IMR-90 (cell line): ENCODE results near the gene ZNFX1. TPM values are rescaled to one million over a fixed set of nuclear protein-coding genes. Genes with fewer than 3 reads are reported as not detected.
"Not testable (repeated sequence)": the region's sequence is repeated elsewhere in the genome, so short reads cannot be mapped to it uniquely, and the experiment has no call there.

ENCODE experiments used
- ATAC-seq: fragments of 200-7000 bp; cut with Tn5 transposase; 2 replicates; pipeline ENCODE4 v1.9.1; 2020; ENCODE audit warnings: low read depth, mild to moderate bottlenecking, moderate library complexity
- BruUV-seq: library from RNA; stranded (reverse); fragments of 400-500 nt; replicated peaks from 2 replicates; lab custom pipeline; 2021; lab: Mats Ljungman, UMichigan
- CTCF ChIA-PET: fragments of 300-600 bp; formaldehyde crosslinking; extraction: SDS; loops from one replicate; lab custom pipeline; 2021; ENCODE audit warnings: antibody characterized with exemption; lab: Yijun Ruan, JAX
- POLR2A ChIA-PET: fragments of 300-600 bp; sonication (Branson Sonifier 250); formaldehyde crosslinking; loops from one replicate; lab custom pipeline; 2022; ENCODE audit warnings: antibody characterized with exemption; ENCODE audit not compliant: unreplicated experiment; lab: Charles Lee
- DNase-seq: peaks from one replicate; pipeline ENCODE4 v3.0.0; 2013
- H2AFZ ChIP-seq: replicated peaks from 2 replicates; pipeline ENCODE3; 2013; ENCODE audit warnings: low read length, mild to moderate bottlenecking; ENCODE audit not compliant: poor library complexity
- H2AK5ac ChIP-seq: 2 replicates; pipeline ENCODE4 v1.6.1; 2013; ENCODE audit warnings: low read depth, low read length, inconsistent platforms
- H2AK9ac ChIP-seq: replicated peaks from 2 replicates; pipeline ENCODE3; 2013; ENCODE audit warnings: mild to moderate bottlenecking, low read depth, low read length, moderate library complexity; ENCODE audit not compliant: poor library complexity
- H2BK120ac ChIP-seq: 2 replicates; pipeline ENCODE4 v1.6.1; 2013; ENCODE audit warnings: low read depth, low read length, inconsistent platforms
- H2BK15ac ChIP-seq: 3 replicates; pipeline ENCODE4 v1.6.1; 2013; ENCODE audit warnings: low read depth, low read length, inconsistent platforms
- H2BK20ac ChIP-seq: 2 replicates; pipeline ENCODE4 v1.6.1; 2013; ENCODE audit warnings: low read depth, mild to moderate bottlenecking, inconsistent platforms, low read length, moderate library complexity
- H2BK5ac ChIP-seq: 2 replicates; pipeline ENCODE4 v1.6.1; 2013; ENCODE audit warnings: mild to moderate bottlenecking, low read depth, low read length, inconsistent platforms; ENCODE audit not compliant: poor library complexity, severe bottlenecking
- H3K14ac ChIP-seq: replicated peaks from 2 replicates; pipeline ENCODE4 v1.6.1; 2013; ENCODE audit warnings: low read depth, low read length, inconsistent platforms
- H3K18ac ChIP-seq: 2 replicates; pipeline ENCODE4 v1.6.1; 2013; ENCODE audit warnings: low read depth, low read length, control low read depth
- H3K23ac ChIP-seq: 2 replicates; pipeline ENCODE4 v1.6.1; 2013; ENCODE audit warnings: low read depth, low read length, inconsistent platforms
- H3K27ac ChIP-seq: 2 replicates; pipeline ENCODE4 v1.5.1; 2013; ENCODE audit warnings: mild to moderate bottlenecking, control low read depth, low read length; ENCODE audit not compliant: insufficient read depth
- H3K27me3 ChIP-seq: 2 replicates; pipeline ENCODE4 v1.6.1; 2013; ENCODE audit warnings: low read length; ENCODE audit not compliant: control insufficient read depth, insufficient read depth
- H3K36me3 ChIP-seq: 2 replicates; pipeline ENCODE4 v1.6.1; 2013; ENCODE audit warnings: low read length, mixed read lengths; ENCODE audit not compliant: control insufficient read depth, insufficient read depth
- H3K4ac ChIP-seq: 2 replicates; pipeline ENCODE4 v1.6.1; 2013; ENCODE audit warnings: low read depth, low read length, inconsistent platforms
- H3K4me1 ChIP-seq: 2 replicates; pipeline ENCODE4 v1.6.1; 2013; ENCODE audit warnings: low read length, mixed read lengths; ENCODE audit not compliant: control insufficient read depth, insufficient read depth
- H3K4me2 ChIP-seq: 2 replicates; pipeline ENCODE4 v1.6.1; 2013; ENCODE audit warnings: low read depth, mild to moderate bottlenecking, control low read depth, low read length, moderate library complexity
- H3K4me3 ChIP-seq: 2 replicates; pipeline ENCODE4 v1.5.1; 2013; ENCODE audit warnings: low read depth, mild to moderate bottlenecking, control low read depth, low read length, moderate library complexity; ENCODE audit not compliant: insufficient read depth
- H3K56ac ChIP-seq: 2 replicates; pipeline ENCODE4 v1.6.1; 2013; ENCODE audit warnings: low read length, inconsistent platforms; ENCODE audit not compliant: insufficient read depth; ENCODE audit errors: extremely low read depth
- H3K79me1 ChIP-seq, 2 experiments: 2 replicates each; pipeline ENCODE4 v1.6.1; 2013; ENCODE audit warnings: low read length in 2 of 2, inconsistent platforms in 1 of 2, low read depth in 1 of 2
- H3K9ac ChIP-seq: 2 replicates; pipeline ENCODE4 v1.6.1; 2013; ENCODE audit warnings: low read depth, low read length, control low read depth
- H3K9me1 ChIP-seq: 2 replicates; pipeline ENCODE4 v1.6.1; 2013; ENCODE audit warnings: low read length, inconsistent platforms; ENCODE audit not compliant: insufficient read depth
- H3K9me3 ChIP-seq: 2 replicates; pipeline ENCODE4 v1.6.1; 2013; ENCODE audit warnings: low read length; ENCODE audit not compliant: control insufficient read depth, insufficient read depth
- H4K20me1 ChIP-seq: 2 replicates; pipeline ENCODE4 v1.6.1; 2013; ENCODE audit warnings: low read length, inconsistent platforms; ENCODE audit not compliant: insufficient read depth
- H4K5ac ChIP-seq: 2 replicates; pipeline ENCODE4 v1.6.1; 2013; ENCODE audit warnings: mild to moderate bottlenecking, low read depth, low read length, control low read depth
- H4K8ac ChIP-seq, 2 experiments: 2 replicates each; pipeline ENCODE4 v1.6.1; 2013; ENCODE audit warnings: low read depth in 2 of 2, low read length in 2 of 2, control low read depth in 1 of 2, inconsistent platforms in 1 of 2
- H4K91ac ChIP-seq: 2 replicates; pipeline ENCODE4 v1.6.1; 2013; ENCODE audit warnings: low read depth, low read length, inconsistent platforms; ENCODE audit not compliant: insufficient read depth
- CHD1 ChIP-seq: IDR thresholded peaks from 2 replicates; pipeline ENCODE4 v1.6.1; 2012; ENCODE audit warnings: low read depth, low read length, improper control_type of control experiment
- ELK1 ChIP-seq: fragments of 150-350 bp; IDR thresholded peaks from 2 replicates; pipeline ENCODE4 v1.6.1; 2016; ENCODE audit warnings: low read depth, mild to moderate bottlenecking, low read length, moderate library complexity, borderline replicate concordance
- FOS ChIP-seq: fragments of 150-350 bp; IDR thresholded peaks from 2 replicates; pipeline ENCODE4 v1.6.1; 2016; ENCODE audit warnings: low read depth, low read length
- NFE2L2 ChIP-seq: fragments of 150-350 bp; IDR thresholded peaks from 2 replicates; pipeline ENCODE4 v1.6.1; 2016; ENCODE audit warnings: low read depth, mild to moderate bottlenecking, low read length
- RFX5 ChIP-seq: IDR thresholded peaks from 2 replicates; pipeline ENCODE4 v1.8.0; 2012; ENCODE audit warnings: low read depth, mild to moderate bottlenecking, low read length, moderate library complexity
- WGBS, 2 experiments: methylation state at CpG; one replicate each; pipeline versions ENCODE4 v1.1.5 to v1.1.7; 2013; ENCODE audit warnings: missing lambda C conversion rate in 2 of 2; ENCODE audit not compliant: insufficient read length in 1 of 2; ENCODE audit errors: extremely low coverage in 2 of 2; 5-methylcytosine and 5-hydroxymethylcytosine counted together
- dilution Hi-C: fragments of 300-500 bp; cut with HindIII; formaldehyde crosslinking; loops from one replicate; pipeline ENCODE4 v1.14.3; 2018; ENCODE audit warnings: low sequenced_read_pairs; ENCODE audit not compliant: unreplicated experiment
- in situ Hi-C: fragments of 300-500 bp; cut with MboI; formaldehyde crosslinking; loops from 3 replicates; pipeline ENCODE4 v1.14.3; 2019; ENCODE audit warnings: low sequenced_read_pairs, inconsistent platforms, mixed read lengths
- intact Hi-C: fragments of 100-400 bp; cut with micrococcal nuclease; formaldehyde crosslinking; loops from 2 replicates; pipeline ENCODE4 v1.10.0; 2022
- polyA plus RNA-seq, 3 experiments: library from polyadenylated mRNA; depleted of rRNA; stranded (reverse); fragments of >200 nt; gene quantifications; 2 replicates each; pipeline ENCODE4 v1.2.3, GENCODE V29; 2012; ENCODE audit warnings: low replicate concordance in 1 of 3
- total RNA-seq: library from RNA; depleted of rRNA; stranded (reverse); fragments of >200 nt; gene quantifications from 2 replicates; pipeline ENCODE4 v1.2.3, GENCODE V29; 2012

The ZNFX1 gene
- total and polyA plus RNA-seq, 2 of the 4 experiments (the other 2 are of a cell fraction): 10.9 to 60.9 TPM

- no peak overlapping the region for H2AK9ac ChIP-seq
- TF ChIP-seq CHD1 (no peak), FOS (no peak), NFE2L2 (no peak), RFX5 (no peak), ELK1 (no peak)
- BruUV-seq: no TSS peak
- H3K36me3 ChIP-seq: no peaks in the 10 kb centered on the region
- H2BK5ac ChIP-seq: no peak overlapping the region
- in situ Hi-C loops (no loop called here), intact Hi-C loops (no loop called here), dilution Hi-C loops (no loop called here)
- WGBS, 2 experiments: 100% methylated on average over 2 of the region's 4 CpGs; no CpG with 5 or more reads in 1 of the 2 experiments
- ChIA-PET CTCF (interaction anchor here (0.9 kb wide), 1 partner anchor 18 kb away, joined by 3 read pairs; no protein-coding TSS in a partner anchor), POLR2A (no interaction called here)
- no peak overlapping the region for H3K4ac ChIP-seq
- no peak overlapping the region for H2AK5ac ChIP-seq
- no peak overlapping the region for H3K27ac ChIP-seq
- H3K9me1 ChIP-seq: no peaks in the 10 kb centered on the region
- H2AFZ ChIP-seq: no peak overlapping the region
- H4K20me1 ChIP-seq: no peaks in the 10 kb centered on the region
- H4K8ac ChIP-seq: no peak overlapping the region
- H4K5ac ChIP-seq: no peak overlapping the region
- DNase-seq (no peak), ATAC-seq (no peak)
- no peak overlapping the region for H3K56ac ChIP-seq
- no peak overlapping the region for H3K18ac ChIP-seq
- no peaks in the 10 kb centered on the region for H3K27me3 ChIP-seq
- H2BK15ac ChIP-seq: no peak overlapping the region
- no peak overlapping the region for H4K91ac ChIP-seq
- no peak overlapping the region for H3K14ac ChIP-seq
- H3K23ac ChIP-seq: no peak overlapping the region
- H2BK120ac ChIP-seq: no peak overlapping the region
- no peaks in the 10 kb centered on the region for H3K9me3 ChIP-seq
- H3K4me3 ChIP-seq: no peak overlapping the region
- H3K79me1 ChIP-seq: no peaks in the 10 kb centered on the region
- no peak overlapping the region for H3K4me2 ChIP-seq
- no peak overlapping the region for H3K9ac ChIP-seq
- no peaks in the 10 kb centered on the region for H3K4me1 ChIP-seq
- no peak overlapping the region for H2BK20ac ChIP-seq
These were observed 78.0 kb downstream of the ZNFX1 start for GRCh38 chr20:49199729-49200293.

GRCh38 chr20:49192944-49193518 is 84.8 kb downstream of the ZNFX1 start:
- H3K4me3 ChIP-seq, H4K5ac ChIP-seq, H4K91ac ChIP-seq, H3K18ac ChIP-seq, BruUV-seq, H4K8ac ChIP-seq, H4K20me1 ChIP-seq, H3K9me3 ChIP-seq, in situ Hi-C loops, H3K27ac ChIP-seq, intact Hi-C loops, H3K9ac ChIP-seq, H2AK9ac ChIP-seq, H3K23ac ChIP-seq, ATAC-seq, H3K4ac ChIP-seq, H2BK5ac ChIP-seq, H2BK20ac ChIP-seq, H3K27me3 ChIP-seq, H3K14ac ChIP-seq, H3K56ac ChIP-seq, H2AFZ ChIP-seq, H2BK15ac ChIP-seq, H2AK5ac ChIP-seq, H3K36me3 ChIP-seq, H3K4me2 ChIP-seq, H3K79me1 ChIP-seq, H2BK120ac ChIP-seq, dilution Hi-C loops, H3K4me1 ChIP-seq, POLR2A ChIA-PET, DNase-seq, H3K9me1 ChIP-seq: not testable (repeated sequence)
- CTCF ChIA-PET: interaction anchor here (1.1 kb wide), 1 partner anchor 24 kb away, joined by 3 read pairs; no protein-coding TSS in a partner anchor
- 77% methylated on average over 6 of the region's 11 CpGs; no CpG with 5 or more reads in 1 of the 2 experiments for WGBS, 2 experiments
